ENCODE results near the gene ZNF839.
"Not testable (repeated sequence)": the region's sequence is repeated elsewhere in the genome, so short reads cannot be mapped to it uniquely, and the experiment has no call there.

DNA sequence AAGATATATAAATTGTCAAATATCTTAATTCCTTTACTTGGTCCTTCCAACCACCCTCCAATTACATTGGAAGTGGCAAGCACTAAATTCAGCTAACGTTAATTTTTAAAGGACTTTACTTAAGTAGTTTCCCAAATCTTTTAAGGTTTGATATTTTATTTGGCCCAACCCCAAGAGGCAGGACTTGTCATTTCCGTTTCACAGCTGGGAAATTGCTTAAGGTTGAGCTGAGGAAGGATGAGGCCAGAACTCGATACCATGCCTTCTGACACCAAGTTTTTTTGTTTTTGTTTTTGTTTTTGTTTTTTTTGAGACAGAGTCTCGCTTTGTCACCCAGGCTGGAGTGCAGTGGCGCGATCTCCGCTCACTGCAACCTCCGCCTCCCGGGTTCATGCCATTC is 32.0 kb downstream of the ZNF839 start:
- TF ChIP-seq POLR2A, CTCF (IDR thresholded peaks at IDR 0.05): not testable (repeated sequence)

All from adrenal gland (tissue), 5 donors.